CD4-positive, alpha-beta T cell (primary cell): ENCODE data around the gene HAGHL. TPM values are rescaled to one million over a fixed set of nuclear protein-coding genes. Genes with fewer than 3 reads are reported as not detected.

Experiments
- ATAC-seq: fragments of 200-7000 bp; cut with Tn5 transposase; one replicate; pipeline ENCODE4 v1.10.0; 2022; ENCODE audit warnings: mild to moderate bottlenecking; ENCODE audit not compliant: poor library complexity
- CTCF ChIA-PET: fragments of 350-600 bp; sonication (Branson Sonifier 250); formaldehyde crosslinking; loops from one replicate; lab custom pipeline; 2021; ENCODE audit warnings: antibody characterized with exemption, inconsistent platforms; lab: Charles Lee
- POLR2A ChIA-PET: fragments of 350-600 bp; sonication (Branson Sonifier 250); formaldehyde crosslinking; loops from one replicate; lab custom pipeline; 2021; ENCODE audit warnings: antibody characterized with exemption, inconsistent platforms; lab: Charles Lee
- DNase-seq, 14 experiments: peaks; one replicate each; pipeline ENCODE4 v3.0.0-alpha.2; 2013 to 2020; ENCODE audit warnings: mixed read lengths in 2 of 14
- H3K27ac ChIP-seq, 2 donors: one replicate each; pipeline versions ENCODE4 v1.5.1 to v1.7.0; 2013; ENCODE audit warnings: low read length in 2 of 2, low read depth in 1 of 2, mild to moderate bottlenecking in 1 of 2
- H3K27me3 ChIP-seq, 2 experiments: 1 replicate in 1 of 2; 2 replicates in 1 of 2; pipeline versions ENCODE4 v1.6.1 to v1.7.0; 2013; ENCODE audit warnings: low read length in 2 of 2, control low read depth in 1 of 2, mild to moderate bottlenecking in 1 of 2, moderate library complexity in 1 of 2; ENCODE audit not compliant: insufficient read depth in 2 of 2, control insufficient read depth in 1 of 2
- H3K36me3 ChIP-seq: one replicate; pipeline ENCODE4 v1.6.1; 2013; ENCODE audit warnings: low read length, control low read depth; ENCODE audit not compliant: insufficient read depth
- H3K4me1 ChIP-seq: one replicate; pipeline ENCODE4 v1.6.1; 2013; ENCODE audit warnings: low read length, control low read depth; ENCODE audit not compliant: insufficient read depth
- H3K4me3 ChIP-seq: one replicate; pipeline ENCODE4 v1.5.1; 2013; ENCODE audit warnings: mild to moderate bottlenecking, low read length, moderate library complexity
- H3K9me3 ChIP-seq, 2 experiments: 1 replicate in 1 of 2; 2 replicates in 1 of 2; pipeline versions ENCODE4 v1.6.1 to v1.7.0; 2013; ENCODE audit warnings: low read length in 2 of 2, mild to moderate bottlenecking in 2 of 2, control low read depth in 1 of 2, moderate library complexity in 1 of 2; ENCODE audit not compliant: control insufficient read depth in 1 of 2, insufficient read depth in 1 of 2
- H3K27ac Mint-ChIP-seq: one replicate; pipeline ENCODE4 v1.8.0; 2020; ENCODE audit warnings: mixed read lengths
- H3K27me3 Mint-ChIP-seq: one replicate; pipeline ENCODE4 v1.8.0; 2021; ENCODE audit warnings: mixed read lengths
- H3K36me3 Mint-ChIP-seq: one replicate; pipeline ENCODE4 v1.8.0; 2021; ENCODE audit warnings: low read depth, mixed read lengths
- H3K4me1 Mint-ChIP-seq: one replicate; pipeline ENCODE4 v1.8.0; 2021; ENCODE audit warnings: low read depth, mixed read lengths
- H3K4me3 Mint-ChIP-seq: one replicate; pipeline ENCODE4 v1.8.0; 2020; ENCODE audit warnings: mild to moderate bottlenecking, mixed read lengths
- H3K9me3 Mint-ChIP-seq: one replicate; pipeline ENCODE4 v1.8.0; 2020; ENCODE audit warnings: mixed read lengths
- CTCF ChIP-seq: fragments of 200-600 bp; IDR thresholded peaks from one replicate; pipeline ENCODE4 v1.8.0; 2022; ENCODE audit warnings: antibody characterized with exemption, mild to moderate bottlenecking
- intact Hi-C, 2 experiments: fragments of 100-400 bp; cut with DNase I in 1 of 2; cut with micrococcal nuclease in 1 of 2; formaldehyde crosslinking; loops; one replicate each; pipeline versions ENCODE4 v1.15.1 to v1.9.0; 2023 to 2025; cut with DNase I, micrococcal nuclease
- polyA plus RNA-seq, 2 donors: library from polyadenylated mRNA; unstranded; fragments of 120-200 nt; gene quantifications; one replicate each; pipeline ENCODE4 v1.2.1, GENCODE V29; 2013
- total RNA-seq, 174 experiments: library from RNA in 2 of 174; stranded (reverse) in 2 of 174; gene quantifications; one replicate each; pipeline ENCODE4 v1.2.3 and lab custom pipeline; 2021 to 2026

HAGHL gene
- total RNA-seq (1 to 10 TPM; 7.1 to 9.2 TPM), total RNA-seq (lab: John Stamatoyannopoulos, UW) (1.1 to 23.4 (median 4.7) reads per million in 172 experiments)
- 7.5 TPM for polyA plus RNA-seq (2013, experiment 1 of 2)
- 9.7 TPM for polyA plus RNA-seq (2013, experiment 2 of 2)

GRCh38 chr16:726438-727290 is at the start of gene HAGHL, which contains the start of gene CCDC78:
Gene HAGHL, plus strand, starts transcription at chr16:727106. Its CDS starts 404 bp downstream, at chr16:727510.
Gene CCDC78, minus strand, starts transcription at chr16:726443. Its CDS starts 76 bp downstream, at chr16:726367.
- Mint-ChIP-seq H3K36me3 (no peaks in the 10 kb centered on the region), H3K9me3 (no peaks in the 10 kb centered on the region), H3K4me1 (no peaks in the 10 kb centered on the region), H3K27ac (no peak within 1 kb of the TSS), H3K27me3 (no peaks in the 10 kb centered on the region), H3K4me3 (peak within 1 kb of the TSS; percentile 76)
- no peak within 1 kb of the TSS for H3K27ac ChIP-seq
- H3K4me3 ChIP-seq = peak within 1 kb of the TSS; percentile 68
- H3K36me3 ChIP-seq = no peaks in the 10 kb centered on the region
- peaks cover 38% of the 10 kb centered on the region for H3K4me1 ChIP-seq
- DNase-seq (peak in 12 of 14 experiments; percentile 41 to 81 (median 56)), ATAC-seq (peak; percentile 19)
- TF ChIP-seq CTCF = no peak
- peaks cover 0 to 6% of the 10 kb centered on the region in 2 experiments for H3K9me3 ChIP-seq
- ChIA-PET POLR2A (interaction anchor here (0.9 to 5.0 kb wide), 6 partner anchors 11 to 80 kb away, joined by 3 to 30 read pairs (median 8); partner anchors contain the start of genes CHTF18, CIAO3, METRN and RPUSD1), CTCF (no interaction called here)
- no peaks in the 10 kb centered on the region for H3K27me3 ChIP-seq
- intact Hi-C loops = no loop called here

- H3K4me3 Mint-ChIP-seq = peak overlapping the region; percentile 56
- no peaks in the 10 kb centered on the region for H3K9me3 Mint-ChIP-seq
- no peak overlapping the region for H3K27ac ChIP-seq
- ChIA-PET POLR2A (interaction anchor here (1.4 to 4.8 kb wide), 2 partner anchors 12 to 17 kb away, joined by 4 to 55 read pairs; no protein-coding TSS in a partner anchor), CTCF (no interaction called here)
- intact Hi-C loops = no loop called here
- peaks cover 8 to 12% of the 10 kb centered on the region in 2 experiments for H3K27me3 ChIP-seq
- no peaks in the 10 kb centered on the region for H3K27me3 Mint-ChIP-seq
- H3K4me1 Mint-ChIP-seq = peaks cover 23% of the 10 kb centered on the region
- no peaks in the 10 kb centered on the region for H3K9me3 ChIP-seq
- no peak for TF ChIP-seq CTCF
- peaks cover 19% of the 10 kb centered on the region for H3K36me3 ChIP-seq
- peak overlapping the region; percentile 74 for H3K27ac Mint-ChIP-seq
- peaks cover 56% of the 10 kb centered on the region for H3K4me1 ChIP-seq
- no peak for ATAC-seq
- no peak overlapping the region for H3K4me3 ChIP-seq
- no peak for DNase-seq
- H3K36me3 Mint-ChIP-seq = peaks cover 23% of the 10 kb centered on the region
These were observed 49.4 kb upstream of the HAGHL start for GRCh38 chr16:677316-678190.
